Measurements from ENCODE around the gene ZBTB7C.

ZBTB7C gene

GRCh38 chr18:48138660-48139430 is 270.3 kb downstream of the ZBTB7C start:
- TF ChIP-seq SIN3A (IDR thresholded peaks at IDR 0.05; ENCODE audit: borderline replicate concordance, insufficient read depth, low read length) (no peak), FOXP2 (optimal IDR thresholded peaks at IDR 0.05; ENCODE audit: borderline replicate concordance, extremely low read depth, extremely low read length, insufficient read depth) (no peak), POLR2AphosphoS5 (IDR thresholded peaks at IDR 0.05; ENCODE audit: low read depth, low read length) (no peak), TAF1 (IDR thresholded peaks at IDR 0.05; ENCODE audit: borderline replicate concordance, insufficient read depth, low read length) (no peak)
- TF ChIP-seq, protein P1, sequence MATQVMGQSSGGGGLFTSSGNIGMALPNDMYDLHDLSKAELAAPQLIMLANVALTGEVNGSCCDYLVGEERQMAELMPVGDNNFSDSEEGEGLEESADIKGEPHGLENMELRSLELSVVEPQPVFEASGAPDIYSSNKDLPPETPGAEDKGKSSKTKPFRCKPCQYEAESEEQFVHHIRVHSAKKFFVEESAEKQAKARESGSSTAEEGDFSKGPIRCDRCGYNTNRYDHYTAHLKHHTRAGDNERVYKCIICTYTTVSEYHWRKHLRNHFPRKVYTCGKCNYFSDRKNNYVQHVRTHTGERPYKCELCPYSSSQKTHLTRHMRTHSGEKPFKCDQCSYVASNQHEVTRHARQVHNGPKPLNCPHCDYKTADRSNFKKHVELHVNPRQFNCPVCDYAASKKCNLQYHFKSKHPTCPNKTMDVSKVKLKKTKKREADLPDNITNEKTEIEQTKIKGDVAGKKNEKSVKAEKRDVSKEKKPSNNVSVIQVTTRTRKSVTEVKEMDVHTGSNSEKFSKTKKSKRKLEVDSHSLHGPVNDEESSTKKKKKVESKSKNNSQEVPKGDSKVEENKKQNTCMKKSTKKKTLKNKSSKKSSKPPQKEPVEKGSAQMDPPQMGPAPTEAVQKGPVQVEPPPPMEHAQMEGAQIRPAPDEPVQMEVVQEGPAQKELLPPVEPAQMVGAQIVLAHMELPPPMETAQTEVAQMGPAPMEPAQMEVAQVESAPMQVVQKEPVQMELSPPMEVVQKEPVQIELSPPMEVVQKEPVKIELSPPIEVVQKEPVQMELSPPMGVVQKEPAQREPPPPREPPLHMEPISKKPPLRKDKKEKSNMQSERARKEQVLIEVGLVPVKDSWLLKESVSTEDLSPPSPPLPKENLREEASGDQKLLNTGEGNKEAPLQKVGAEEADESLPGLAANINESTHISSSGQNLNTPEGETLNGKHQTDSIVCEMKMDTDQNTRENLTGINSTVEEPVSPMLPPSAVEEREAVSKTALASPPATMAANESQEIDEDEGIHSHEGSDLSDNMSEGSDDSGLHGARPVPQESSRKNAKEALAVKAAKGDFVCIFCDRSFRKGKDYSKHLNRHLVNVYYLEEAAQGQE (IDR thresholded peaks at IDR 0.05; ENCODE audit: insufficient read depth in 1 of 2, low read depth in 2 of 2, low read length in 2 of 2), result no peak

DNA sequence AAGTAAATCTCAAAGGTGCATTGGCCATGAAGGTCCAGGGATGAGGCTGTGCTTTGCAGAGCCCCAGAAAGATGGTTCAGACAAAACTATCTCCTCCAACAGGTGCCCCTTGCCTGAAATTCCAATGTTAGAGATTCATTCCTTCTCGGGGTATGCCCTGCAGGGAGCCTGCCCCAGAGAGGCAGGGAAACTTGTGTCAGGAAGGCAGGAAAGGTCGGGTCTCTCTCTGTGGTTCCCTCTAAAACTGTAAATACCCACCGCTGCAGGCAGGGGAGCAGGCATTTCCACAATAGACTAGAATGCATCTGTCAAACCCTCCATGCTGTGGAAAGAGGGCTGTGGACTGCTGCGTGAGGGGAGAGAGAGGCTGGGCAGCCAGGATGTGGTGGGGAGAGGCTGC is 271.0 kb downstream of the ZBTB7C start:
- no peak for TF ChIP-seq POLR2AphosphoS5 (IDR thresholded peaks at IDR 0.05; ENCODE audit: low read depth, low read length)
- TF ChIP-seq TAF1 (IDR thresholded peaks at IDR 0.05; ENCODE audit: borderline replicate concordance, insufficient read depth, low read length), result no peak

- TF ChIP-seq SIN3A (IDR thresholded peaks at IDR 0.05; ENCODE audit: borderline replicate concordance, insufficient read depth, low read length) (no peak), POLR2AphosphoS5 (IDR thresholded peaks at IDR 0.05; ENCODE audit: low read depth, low read length) (no peak), FOXP2 (optimal IDR thresholded peaks at IDR 0.05; ENCODE audit: borderline replicate concordance, extremely low read depth, extremely low read length, insufficient read depth) (no peak), TAF1 (IDR thresholded peaks at IDR 0.05; ENCODE audit: borderline replicate concordance, insufficient read depth, low read length) (no peak)
- TF ChIP-seq, protein P1 (IDR thresholded peaks at IDR 0.05; ENCODE audit: insufficient read depth in 1 of 2, low read depth in 2 of 2, low read length in 2 of 2), result no peak
Observed at GRCh38 chr18:48137374-48138081, 271.7 kb downstream of the ZBTB7C start.

DNA sequence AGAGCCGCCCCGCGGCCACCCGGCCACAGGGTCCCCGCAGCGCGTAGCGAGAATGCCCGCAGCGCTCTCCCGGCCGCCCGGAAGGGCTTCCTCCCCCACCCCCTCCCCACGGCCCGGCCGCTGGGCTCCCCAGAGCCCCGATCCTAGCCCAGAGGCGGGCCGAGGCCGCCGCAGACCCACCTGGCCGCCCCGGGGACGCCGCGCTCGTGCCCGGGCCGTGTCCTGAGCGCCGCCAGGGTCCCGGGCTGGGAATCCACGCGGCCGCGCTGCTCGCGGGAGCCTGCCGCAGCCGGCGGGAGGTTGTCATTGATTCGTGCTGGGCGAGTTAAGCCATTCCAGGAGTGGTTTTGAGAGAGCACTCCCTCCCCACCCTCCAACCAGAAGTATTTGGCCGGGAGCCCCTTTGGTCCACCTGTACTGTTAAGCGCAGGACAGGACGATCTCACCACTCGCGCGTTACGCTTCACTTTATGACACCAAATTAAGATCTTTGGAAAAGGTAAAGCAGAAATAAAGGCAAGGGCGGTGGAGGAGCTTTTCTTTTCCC is 272.3 kb downstream of the ZBTB7C start:
- TF ChIP-seq TAF1 (IDR thresholded peaks at IDR 0.05; ENCODE audit: borderline replicate concordance, insufficient read depth, low read length), result no peak
- TF ChIP-seq, protein P1 (IDR thresholded peaks at IDR 0.05; ENCODE audit: insufficient read depth in 1 of 2, low read depth in 2 of 2, low read length in 2 of 2), result no peak
- TF ChIP-seq SIN3A (IDR thresholded peaks at IDR 0.05; ENCODE audit: borderline replicate concordance, insufficient read depth, low read length), result no peak
- TF ChIP-seq FOXP2 (optimal IDR thresholded peaks at IDR 0.05; ENCODE audit: borderline replicate concordance, extremely low read depth, extremely low read length, insufficient read depth), result no peak
- TF ChIP-seq POLR2AphosphoS5 (IDR thresholded peaks at IDR 0.05; ENCODE audit: low read depth, low read length), result no peak

GRCh38 chr18:48136051-48136826 is 272.9 kb downstream of the ZBTB7C start:
- TF ChIP-seq FOXP2 (optimal IDR thresholded peaks at IDR 0.05; ENCODE audit: borderline replicate concordance, extremely low read depth, extremely low read length, insufficient read depth), result no peak
- TF ChIP-seq, protein P1 (IDR thresholded peaks at IDR 0.05; ENCODE audit: insufficient read depth in 1 of 2, low read depth in 2 of 2, low read length in 2 of 2), result no peak
- TF ChIP-seq POLR2AphosphoS5 (IDR thresholded peaks at IDR 0.05; ENCODE audit: low read depth, low read length), result no peak
- TF ChIP-seq SIN3A (IDR thresholded peaks at IDR 0.05; ENCODE audit: borderline replicate concordance, insufficient read depth, low read length), result no peak
- no peak for TF ChIP-seq TAF1 (IDR thresholded peaks at IDR 0.05; ENCODE audit: borderline replicate concordance, insufficient read depth, low read length)
